Testis (tissue), 3 donors: Measurements from ENCODE around the gene ZNF276. TPM values are rescaled to one million over a fixed set of nuclear protein-coding genes. Genes with fewer than 3 reads are reported as not detected.
"Not testable (repeated sequence)": the region's sequence is repeated elsewhere in the genome, so short reads cannot be mapped to it uniquely, and the experiment has no call there.

Source experiments
- DNase-seq: peaks from one replicate; pipeline ENCODE4 v3.0.0-alpha.2; 2019
- H3K27ac ChIP-seq, 2 donors: fragments of 200-600 bp; sonication (generic); one replicate each; pipeline ENCODE4 v1.5.1; 2019
- H3K27me3 ChIP-seq: fragments of 200-600 bp; sonication (generic); one replicate; pipeline ENCODE4 v1.5.1; 2019
- H3K36me3 ChIP-seq: fragments of 200-600 bp; sonication (generic); one replicate; pipeline ENCODE4 v1.5.1; 2017; ENCODE audit warnings: low read depth; ENCODE audit errors: missing control alignments
- H3K4me1 ChIP-seq: fragments of 200-600 bp; sonication (generic); one replicate; pipeline ENCODE4 v1.5.1; 2019
- H3K4me3 ChIP-seq, 2 donors: fragments of 200-600 bp; sonication (generic); one replicate each; pipeline ENCODE4 v1.5.1; 2017 to 2019
- H3K9me3 ChIP-seq: fragments of 200-600 bp; sonication (generic); one replicate; pipeline ENCODE4 v1.5.1; 2017
- CTCF ChIP-seq, 3 experiments: fragments of 450-650 bp in 2 of 3; fragments of 200-600 bp in 1 of 3; sonication (generic) in 1 of 3; IDR thresholded peaks; one replicate each; pipeline ENCODE4 v1.5.1; 2016 to 2019; ENCODE audit warnings: antibody characterized with exemption in 3 of 3, mild to moderate bottlenecking in 2 of 3, moderate library complexity in 1 of 3
- POLR2A ChIP-seq: fragments of 450-650 bp; IDR thresholded peaks from one replicate; pipeline ENCODE4 v1.6.1; 2017; ENCODE audit warnings: antibody characterized with exemption, mild to moderate bottlenecking, moderate library complexity
- WGBS, 2 donors: methylation state at CpG; one replicate each; pipeline ENCODE4 v1.1.5; 2018; 5-methylcytosine and 5-hydroxymethylcytosine counted together
- intact Hi-C: fragments of 100-400 bp; cut with DNase I; formaldehyde crosslinking; loops from one replicate; pipeline ENCODE4 v1.15.1; 2023; ENCODE audit warnings: low total_unique reads
- polyA plus RNA-seq: library from polyadenylated mRNA; stranded (reverse); fragments of 350-450 nt; fragmentation: Illumina TruSeq; extraction: RNeasy Lipid Tissue Mini Kit (QIAGEN cat#74804); gene quantifications from one replicate; pipeline ENCODE4 v1.2.3, GENCODE V29; 2014; ENCODE audit warnings: low read depth, low replicate concordance; ENCODE audit not compliant: insufficient read depth
- total RNA-seq, 2 donors: library from RNA; depleted of rRNA; stranded (reverse); fragments of >200 nt; gene quantifications; one replicate each; pipeline ENCODE4 v1.2.3, GENCODE V29; 2016

Gene ZNF276
- total and polyA plus RNA-seq, 3 donors from 2014 or later: 31.0 to 48.4 (median 37.8) TPM

GRCh38 chr16:89693289-89693731, 28.0 kb upstream of the ZNF276 start:
- TF ChIP-seq POLR2A: no peak
- no peak for TF ChIP-seq CTCF (IDR thresholded peaks at IDR 0.05)
- intact Hi-C loops: no loop called here
- H3K27ac ChIP-seq: no peak overlapping the region
- H3K27me3 ChIP-seq: no peaks in the 10 kb centered on the region
- no peaks in the 10 kb centered on the region for H3K4me1 ChIP-seq
- 83 to 92% methylated on average over 2 to 11 of the region's 11 CpGs for WGBS, 2 donors
- no peak for DNase-seq
- H3K9me3 ChIP-seq: no peaks in the 10 kb centered on the region
- H3K36me3 ChIP-seq: no peaks in the 10 kb centered on the region
- no peak overlapping the region for H3K4me3 ChIP-seq

- H3K9me3 ChIP-seq: no peaks in the 10 kb centered on the region
- no peaks in the 10 kb centered on the region for H3K4me1 ChIP-seq
- intact Hi-C loops: no loop called here
- no peak for TF ChIP-seq POLR2A
- no peak for TF ChIP-seq CTCF (IDR thresholded peaks at IDR 0.05)
- H3K36me3 ChIP-seq: no peaks in the 10 kb centered on the region
- WGBS, 2 donors: 86 to 87% methylated on average over 22 to 32 of the region's 32 CpGs
- no peak overlapping the region for H3K27ac ChIP-seq
- no peak overlapping the region for H3K4me3 ChIP-seq
- no peaks in the 10 kb centered on the region for H3K27me3 ChIP-seq
- DNase-seq: no peak
Measured at GRCh38 chr16:89693931-89694783, 27.2 kb upstream of the ZNF276 start.

GRCh38 chr16:89694784-89695085, 26.6 kb upstream of the ZNF276 start:
- H3K27ac ChIP-seq, H3K36me3 ChIP-seq, H3K4me3 ChIP-seq, H3K4me1 ChIP-seq, DNase-seq, H3K27me3 ChIP-seq, H3K9me3 ChIP-seq, intact Hi-C loops: not testable (repeated sequence)
- 81 to 91% methylated on average over 9 to 19 of the region's 23 CpGs for WGBS, 2 donors

GRCh38 chr16:89695086-89695874, 26.1 kb upstream of the ZNF276 start:
- no peaks in the 10 kb centered on the region for H3K27me3 ChIP-seq
- no peak for DNase-seq
- H3K36me3 ChIP-seq: no peaks in the 10 kb centered on the region
- peaks cover 4% of the 10 kb centered on the region for H3K4me1 ChIP-seq
- no peak overlapping the region for H3K4me3 ChIP-seq
- WGBS, 2 donors: 91 to 93% methylated on average over 14 to 31 of the region's 31 CpGs
- no peak for TF ChIP-seq POLR2A
- TF ChIP-seq CTCF (IDR thresholded peaks at IDR 0.05): no peak
- H3K9me3 ChIP-seq: no peaks in the 10 kb centered on the region
- no peak overlapping the region for H3K27ac ChIP-seq
- intact Hi-C loops: no loop called here

GRCh38 chr16:89695875-89696669, 25.3 kb upstream of the ZNF276 start:
- Histone ChIP-seq H3K4me3 (no peak overlapping the region), H3K4me1 (peaks cover 12% of the 10 kb centered on the region), H3K27me3 (no peaks in the 10 kb centered on the region), H3K27ac (no peak overlapping the region), H3K36me3 (no peaks in the 10 kb centered on the region), H3K9me3 (no peaks in the 10 kb centered on the region)
- no peak for TF ChIP-seq CTCF (IDR thresholded peaks at IDR 0.05)
- no peak for DNase-seq
- 86 to 89% methylated on average over 18 to 25 of the region's 25 CpGs for WGBS, 2 donors
- intact Hi-C loops: no loop called here
